AG04449 (cell line): Measurements from ENCODE around the gene IBA57.

Experiments used
- CTCF ChIA-PET: fragments of 350-600 bp; formaldehyde crosslinking; extraction: SDS; loops from one replicate; lab custom pipeline; 2021; ENCODE audit warnings: antibody characterized with exemption; lab: Yijun Ruan, JAX
- POLR2A ChIA-PET: fragments of 400-600, 350-600 bp; formaldehyde crosslinking; extraction: SDS; loops from one replicate; lab custom pipeline; 2020; ENCODE audit warnings: antibody characterized with exemption, inconsistent platforms; lab: Yijun Ruan, JAX
- DNase-seq: peaks from one replicate; pipeline ENCODE4 v3.0.0-alpha.2; 2010; ENCODE audit warnings: low read depth, low spot score
- H3K4me3 ChIP-seq: 2 replicates; pipeline ENCODE4 v1.5.1; 2011; ENCODE audit warnings: low read depth, mild to moderate bottlenecking, control low read depth, low read length
- CTCF ChIP-seq: IDR thresholded peaks from one replicate; pipeline ENCODE4 v1.5.1; 2011; ENCODE audit warnings: mild to moderate bottlenecking, moderate library complexity, low read length, control low read depth, inconsistent platforms; ENCODE audit not compliant: insufficient read depth; ENCODE audit errors: missing control alignments

The IBA57 gene

GRCh38 chr1:228165372-228166169 lies at the start of gene IBA57:
Gene IBA57, plus strand, starts transcription at chr1:228165804. Its CDS starts 13 bp downstream, at chr1:228165817.
- POLR2A ChIA-PET = interaction anchor here (0.6 to 2.4 kb wide), 9 partner anchors 9 to 1585 kb away, joined by 3 to 15 read pairs (median 3); partner anchors contain the start of gene GUK1
- H3K4me3 ChIP-seq = peak within 1 kb of the TSS; percentile 73
- CTCF ChIA-PET = interaction anchor here (0.6 to 5.0 kb wide), 26 partner anchors 9 to 689 kb away, joined by 3 to 53 read pairs (median 3); partner anchors contain the start of genes GJC2 and GUK1
- peak; percentile 91 for DNase-seq
- TF ChIP-seq CTCF = peak; percentile 99

- DNase-seq = no peak
- POLR2A ChIA-PET = no interaction called here
- TF ChIP-seq CTCF = no peak
- CTCF ChIA-PET = interaction anchor here (5.5 kb wide), 1 partner anchor 14 kb away, joined by 22 read pairs; no protein-coding TSS in a partner anchor
- H3K4me3 ChIP-seq = no peak overlapping the region
Measured at GRCh38 chr1:228117335-228117734, 48.3 kb upstream of the IBA57 start.

GRCh38 chr1:228118040-228118439 lies 47.6 kb upstream of the IBA57 start:
- DNase-seq = no peak
- no peak for TF ChIP-seq CTCF
- H3K4me3 ChIP-seq = no peak overlapping the region
- POLR2A ChIA-PET = no interaction called here
- CTCF ChIA-PET = interaction anchor here (0.6 to 6.0 kb wide), 2 partner anchors 13 to 29 kb away, joined by 3 to 58 read pairs; no protein-coding TSS in a partner anchor

GRCh38 chr1:228120351-228120750 lies 45.3 kb upstream of the IBA57 start:
- no peak overlapping the region for H3K4me3 ChIP-seq
- no peak for TF ChIP-seq CTCF
- DNase-seq = no peak
- ChIA-PET POLR2A (interaction anchor here (0.7 kb wide), 1 partner anchor 38 kb away, joined by 3 read pairs; no protein-coding TSS in a partner anchor), CTCF (interaction anchor here (1.1 to 6.0 kb wide), 3 partner anchors 10 to 120 kb away, joined by 4 to 58 read pairs (median 11); no protein-coding TSS in a partner anchor)

- CTCF ChIA-PET = interaction anchor here (1.1 to 6.0 kb wide), 4 partner anchors 10 to 121 kb away, joined by 3 to 58 read pairs (median 8); no protein-coding TSS in a partner anchor
- H3K4me3 ChIP-seq = no peak overlapping the region
- TF ChIP-seq CTCF = no peak
- DNase-seq = no peak
- POLR2A ChIA-PET = interaction anchor here (0.7 kb wide), 1 partner anchor 39 kb away, joined by 3 read pairs; no protein-coding TSS in a partner anchor
Measured at GRCh38 chr1:228120857-228121489, 44.6 kb upstream of the IBA57 start.
